Tibial nerve (tissue), 3 donors: ENCODE data around the gene LRRC74B.

Experiments used
- POLR2A ChIP-seq, 2 donors: fragments of 450-650 bp; IDR thresholded peaks; one replicate each; pipeline ENCODE4 v1.6.1; 2017; ENCODE audit warnings: antibody characterized with exemption in 2 of 2, mild to moderate bottlenecking in 2 of 2, moderate library complexity in 2 of 2
- TF ChIP-seq, protein P1 (sequence below), 5 experiments: fragments of 200-600 bp in 3 of 5; fragments of 450-650 bp in 2 of 5; sonication (generic) in 3 of 5; IDR thresholded peaks; one replicate each; pipeline ENCODE4 v1.5.1; 2016 to 2019; ENCODE audit warnings: antibody characterized with exemption in 5 of 5, mild to moderate bottlenecking in 3 of 5, moderate library complexity in 2 of 5

DNA sequence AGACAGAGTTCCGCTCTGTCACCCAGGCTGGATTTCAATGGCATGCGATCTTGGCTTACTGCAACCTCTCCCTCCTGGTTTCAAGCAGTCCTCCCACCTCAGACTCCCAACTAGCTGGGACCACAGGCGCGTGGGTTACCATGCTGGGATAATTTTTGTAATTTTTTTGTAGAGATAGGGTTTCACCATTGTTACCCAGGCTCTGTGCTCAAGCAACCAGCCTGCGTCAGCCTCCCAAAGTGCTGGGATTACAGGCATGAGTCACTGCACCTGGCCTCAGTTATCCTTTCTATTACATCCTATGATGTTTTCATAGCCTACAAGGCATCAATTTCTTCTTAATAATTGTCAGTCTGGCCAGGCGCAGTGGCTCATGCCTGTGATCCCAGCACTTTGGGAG, 36.5 kb downstream of the LRRC74B start:
- TF ChIP-seq, protein P1, sequence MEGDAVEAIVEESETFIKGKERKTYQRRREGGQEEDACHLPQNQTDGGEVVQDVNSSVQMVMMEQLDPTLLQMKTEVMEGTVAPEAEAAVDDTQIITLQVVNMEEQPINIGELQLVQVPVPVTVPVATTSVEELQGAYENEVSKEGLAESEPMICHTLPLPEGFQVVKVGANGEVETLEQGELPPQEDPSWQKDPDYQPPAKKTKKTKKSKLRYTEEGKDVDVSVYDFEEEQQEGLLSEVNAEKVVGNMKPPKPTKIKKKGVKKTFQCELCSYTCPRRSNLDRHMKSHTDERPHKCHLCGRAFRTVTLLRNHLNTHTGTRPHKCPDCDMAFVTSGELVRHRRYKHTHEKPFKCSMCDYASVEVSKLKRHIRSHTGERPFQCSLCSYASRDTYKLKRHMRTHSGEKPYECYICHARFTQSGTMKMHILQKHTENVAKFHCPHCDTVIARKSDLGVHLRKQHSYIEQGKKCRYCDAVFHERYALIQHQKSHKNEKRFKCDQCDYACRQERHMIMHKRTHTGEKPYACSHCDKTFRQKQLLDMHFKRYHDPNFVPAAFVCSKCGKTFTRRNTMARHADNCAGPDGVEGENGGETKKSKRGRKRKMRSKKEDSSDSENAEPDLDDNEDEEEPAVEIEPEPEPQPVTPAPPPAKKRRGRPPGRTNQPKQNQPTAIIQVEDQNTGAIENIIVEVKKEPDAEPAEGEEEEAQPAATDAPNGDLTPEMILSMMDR (IDR thresholded peaks at IDR 0.05): no peak
- TF ChIP-seq POLR2A (IDR thresholded peaks at IDR 0.05): no peak
